ENCODE results near the gene TUBA8.
A peak's percentile ranks its signal among the peaks of the same experiment; 100 is the strongest.
"Not testable (repeated sequence)": the region's sequence is repeated elsewhere in the genome, so short reads cannot be mapped to it uniquely, and the experiment has no call there.

The TUBA8 gene

GRCh38 chr22:18070041-18070440 is 40.6 kb upstream of the TUBA8 start:
- no peaks in the 10 kb centered on the region for H3K9me3 ChIP-seq (ENCODE audit: insufficient read depth, low read depth, low read length)
- H3K4me3 ChIP-seq (ENCODE audit: low read length): no peak overlapping the region
- H3K27ac ChIP-seq (ENCODE audit: low read length): no peak overlapping the region
- no peaks in the 10 kb centered on the region for H3K36me3 ChIP-seq (ENCODE audit: insufficient read depth, low read depth, low read length)
- H3K27me3 ChIP-seq (ENCODE audit: insufficient read depth, low read length): no peaks in the 10 kb centered on the region
- H3K9ac ChIP-seq (ENCODE audit: low read depth, low read length): no peak overlapping the region
- peaks cover 3% of the 10 kb centered on the region; the same call in 1 of the 2 replicates for H3K4me1 ChIP-seq (ENCODE audit: insufficient read depth, low read length)

- Histone ChIP-seq H3K9ac (ENCODE audit: low read depth, low read length) (no peak overlapping the region), H3K27me3 (ENCODE audit: insufficient read depth, low read length) (no peaks in the 10 kb centered on the region), H3K4me1 (ENCODE audit: insufficient read depth, low read length) (peaks cover 3% of the 10 kb centered on the region; the same call in 1 of the 2 replicates), H3K36me3 (ENCODE audit: insufficient read depth, low read depth, low read length) (no peaks in the 10 kb centered on the region), H3K27ac (ENCODE audit: low read length) (no peak overlapping the region), H3K4me3 (ENCODE audit: low read length) (no peak overlapping the region), H3K9me3 (ENCODE audit: insufficient read depth, low read depth, low read length) (no peaks in the 10 kb centered on the region)
These were observed 39.9 kb upstream of the TUBA8 start for GRCh38 chr22:18070556-18071306.

GRCh38 chr22:18071307-18071967 is 39.2 kb upstream of the TUBA8 start:
- not testable (repeated sequence) for H3K9ac ChIP-seq (ENCODE audit: low read depth, low read length); H3K36me3 ChIP-seq (ENCODE audit: insufficient read depth, low read depth, low read length); H3K4me1 ChIP-seq (ENCODE audit: insufficient read depth, low read length); H3K4me3 ChIP-seq (ENCODE audit: low read length); H3K27ac ChIP-seq (ENCODE audit: low read length); H3K9me3 ChIP-seq (ENCODE audit: insufficient read depth, low read depth, low read length); H3K27me3 ChIP-seq (ENCODE audit: insufficient read depth, low read length)

- Histone ChIP-seq H3K4me3 (ENCODE audit: low read length) (no peak overlapping the region), H3K4me1 (ENCODE audit: insufficient read depth, low read length) (peaks cover 4% of the 10 kb centered on the region), H3K27ac (ENCODE audit: low read length) (no peak overlapping the region)
These were observed 38.7 kb upstream of the TUBA8 start for GRCh38 chr22:18071968-18072310.

GRCh38 chr22:18073467-18073866 is 37.1 kb upstream of the TUBA8 start:
- H3K9me3 ChIP-seq (ENCODE audit: insufficient read depth, low read depth, low read length): no peaks in the 10 kb centered on the region
- peaks cover 3% of the 10 kb centered on the region; the same call in 1 of the 2 replicates for H3K4me1 ChIP-seq (ENCODE audit: insufficient read depth, low read length)
- no peak overlapping the region for H3K27ac ChIP-seq (ENCODE audit: low read length)
- H3K4me3 ChIP-seq (ENCODE audit: low read length): no peak overlapping the region
- no peaks in the 10 kb centered on the region for H3K27me3 ChIP-seq (ENCODE audit: insufficient read depth, low read length)
- no peak overlapping the region for H3K9ac ChIP-seq (ENCODE audit: low read depth, low read length)
- no peaks in the 10 kb centered on the region for H3K36me3 ChIP-seq (ENCODE audit: insufficient read depth, low read depth, low read length)

More at GRCh38 chr22:18071968-18072310, 38.7 kb upstream of the TUBA8 start:
- Histone ChIP-seq H3K9me3 (ENCODE audit: insufficient read depth, low read depth, low read length) (no peaks in the 10 kb centered on the region), H3K36me3 (ENCODE audit: insufficient read depth, low read depth, low read length) (no peaks in the 10 kb centered on the region), H3K27me3 (ENCODE audit: insufficient read depth, low read length) (no peaks in the 10 kb centered on the region), H3K9ac (ENCODE audit: low read depth, low read length) (no peak overlapping the region)

GRCh38 chr22:18073927-18074326 is 36.7 kb upstream of the TUBA8 start:
- not testable (repeated sequence) for H3K9me3 ChIP-seq (ENCODE audit: insufficient read depth, low read depth, low read length); H3K27me3 ChIP-seq (ENCODE audit: insufficient read depth, low read length); H3K4me3 ChIP-seq (ENCODE audit: low read length); H3K36me3 ChIP-seq (ENCODE audit: insufficient read depth, low read depth, low read length); H3K9ac ChIP-seq (ENCODE audit: low read depth, low read length); H3K27ac ChIP-seq (ENCODE audit: low read length); H3K4me1 ChIP-seq (ENCODE audit: insufficient read depth, low read length)

GRCh38 chr22:18075101-18075719 is 35.4 kb upstream of the TUBA8 start:
- Histone ChIP-seq H3K27me3 (ENCODE audit: insufficient read depth, low read length) (no peaks in the 10 kb centered on the region), H3K4me3 (ENCODE audit: low read length) (no peak overlapping the region), H3K9me3 (ENCODE audit: insufficient read depth, low read depth, low read length) (no peaks in the 10 kb centered on the region), H3K27ac (ENCODE audit: low read length) (no peak overlapping the region), H3K4me1 (ENCODE audit: insufficient read depth, low read length) (peaks cover 3% of the 10 kb centered on the region; the same call in 1 of the 2 replicates), H3K9ac (ENCODE audit: low read depth, low read length) (no peak overlapping the region), H3K36me3 (ENCODE audit: insufficient read depth, low read depth, low read length) (peaks cover 12% of the 10 kb centered on the region)

GRCh38 chr22:18075720-18076497 is 34.7 kb upstream of the TUBA8 start:
- peaks cover 18% of the 10 kb centered on the region for H3K36me3 ChIP-seq (ENCODE audit: insufficient read depth, low read depth, low read length)
- H3K27me3 ChIP-seq (ENCODE audit: insufficient read depth, low read length): no peaks in the 10 kb centered on the region
- H3K27ac ChIP-seq (ENCODE audit: low read length): no peak overlapping the region
- no peak overlapping the region for H3K4me3 ChIP-seq (ENCODE audit: low read length)
- no peaks in the 10 kb centered on the region for H3K9me3 ChIP-seq (ENCODE audit: insufficient read depth, low read depth, low read length)
- H3K4me1 ChIP-seq (ENCODE audit: insufficient read depth, low read length): peaks cover 3% of the 10 kb centered on the region; the same call in 1 of the 2 replicates
- no peak overlapping the region for H3K9ac ChIP-seq (ENCODE audit: low read depth, low read length)

- Histone ChIP-seq H3K27me3 (ENCODE audit: insufficient read depth, low read length) (no peaks in the 10 kb centered on the region), H3K36me3 (ENCODE audit: insufficient read depth, low read depth, low read length) (peaks cover 31% of the 10 kb centered on the region), H3K27ac (ENCODE audit: low read length) (no peak overlapping the region), H3K4me1 (ENCODE audit: insufficient read depth, low read length) (peaks cover 3% of the 10 kb centered on the region; the same call in 1 of the 2 replicates), H3K4me3 (ENCODE audit: low read length) (peak overlapping the region; percentile 97), H3K9ac (ENCODE audit: low read depth, low read length) (peak overlapping the region; percentile 89; the same call in 1 of the 2 replicates), H3K9me3 (ENCODE audit: insufficient read depth, low read depth, low read length) (no peaks in the 10 kb centered on the region)
These were observed 33.4 kb upstream of the TUBA8 start for GRCh38 chr22:18077087-18077638.

- Histone ChIP-seq H3K4me3 (ENCODE audit: low read length) (peak within 1 kb of the TSS; percentile 97), H3K27ac (ENCODE audit: low read length) (peak within 1 kb of the TSS; percentile 40), H3K36me3 (ENCODE audit: insufficient read depth, low read depth, low read length) (peaks cover 37% of the 10 kb centered on the region), H3K27me3 (ENCODE audit: insufficient read depth, low read length) (no peaks in the 10 kb centered on the region), H3K9ac (ENCODE audit: low read depth, low read length) (peak within 1 kb of the TSS; percentile 96), H3K4me1 (ENCODE audit: insufficient read depth, low read length) (peaks cover 3% of the 10 kb centered on the region; the same call in 1 of the 2 replicates), H3K9me3 (ENCODE audit: insufficient read depth, low read depth, low read length) (no peaks in the 10 kb centered on the region)
These were observed 32.8 kb upstream of the TUBA8 start, which contains the start of gene PEX26 for GRCh38 chr22:18077639-18078328. Gene PEX26 (plus strand): TSS chr22:18077990. CDS start chr22:18078377, 387 bp downstream.

Measured in iPS-20b (cell line).